GM12874 (cell line): Measurements from ENCODE around the gene PCDHGC3.

ENCODE experiments used
- CTCF ChIP-seq: IDR thresholded peaks from 2 replicates; pipeline ENCODE4 v1.5.1; 2011; ENCODE audit warnings: low read depth, mild to moderate bottlenecking, control low read depth, low read length, moderate library complexity; ENCODE audit not compliant: insufficient read depth

Gene PCDHGC3

GRCh38 chr5:141511771-141512325, 36.1 kb downstream of the PCDHGC3 start:
- TF ChIP-seq CTCF, result no peak

GRCh38 chr5:141512390-141512910, 36.7 kb downstream of the PCDHGC3 start:
- TF ChIP-seq CTCF, result peak; percentile 95

GRCh38 chr5:141512911-141513626, 37.3 kb downstream of the PCDHGC3 start:
- no peak for TF ChIP-seq CTCF

- no peak for TF ChIP-seq CTCF
These were observed 38.0 kb downstream of the PCDHGC3 start for GRCh38 chr5:141513627-141514329.

- no peak for TF ChIP-seq CTCF
These were observed 38.8 kb downstream of the PCDHGC3 start for GRCh38 chr5:141514330-141515133.

GRCh38 chr5:141515141-141515540, 39.4 kb downstream of the PCDHGC3 start:
- TF ChIP-seq CTCF, result no peak
